Heart left ventricle (tissue), 16 donors: ENCODE measurements around the gene YPEL3. TPM values are rescaled to one million over a fixed set of nuclear protein-coding genes. Genes with fewer than 3 reads are reported as not detected.

Experiments used
- ATAC-seq, 4 donors: fragments of 200-7000 bp; cut with Tn5 transposase; one replicate each; pipeline ENCODE4 v1.9.1; 2020 to 2022; ENCODE audit warnings: moderate library complexity in 4 of 4, mild to moderate bottlenecking in 3 of 4, moderate number of reproducible peaks in 1 of 4
- DNase-seq, 5 donors: peaks; one replicate each; pipeline ENCODE4 v3.0.0-alpha.2; 2020
- H3K27ac ChIP-seq, 12 donors: fragments of 200-600 bp; sonication (generic) in 4 of 12; one replicate each; pipeline versions ENCODE4 v1.5.0 to v1.8.0; 2016 to 2022; ENCODE audit warnings: mild to moderate bottlenecking in 2 of 12
- H3K27me3 ChIP-seq, 9 donors: fragments of 200-600 bp; sonication (generic) in 2 of 9; one replicate each; pipeline versions ENCODE4 v1.5.1 to v1.8.0; 2016 to 2022; ENCODE audit warnings: mild to moderate bottlenecking in 3 of 9
- H3K36me3 ChIP-seq, 9 donors: fragments of 200-600 bp; sonication (generic) in 2 of 9; one replicate each; pipeline versions ENCODE4 v1.5.0 to v1.8.0; 2018 to 2022; ENCODE audit warnings: mild to moderate bottlenecking in 2 of 9
- H3K4me1 ChIP-seq, 12 donors: fragments of 200-600 bp; sonication (generic) in 4 of 12; one replicate each; pipeline versions ENCODE4 v1.5.0 to v1.8.0; 2016 to 2022; ENCODE audit warnings: mild to moderate bottlenecking in 3 of 12
- H3K4me3 ChIP-seq, 12 donors: fragments of 200-600 bp; sonication (generic) in 4 of 12; one replicate each; pipeline versions ENCODE4 v1.5.0 to v1.8.0; 2017 to 2022; ENCODE audit warnings: mild to moderate bottlenecking in 9 of 12, moderate library complexity in 4 of 12
- H3K9me3 ChIP-seq, 12 donors: fragments of 200-600 bp; sonication (generic) in 4 of 12; one replicate each; pipeline versions ENCODE4 v1.5.0 to v1.8.0; 2016 to 2022; ENCODE audit warnings: mild to moderate bottlenecking in 1 of 12
- CTCF ChIP-seq, 12 donors: fragments of 200-600 bp; sonication (generic) in 4 of 12; IDR thresholded peaks; one replicate each; pipeline versions ENCODE4 v1.5.0 to v1.8.0; 2018 to 2022; ENCODE audit warnings: antibody characterized with exemption in 12 of 12, mild to moderate bottlenecking in 5 of 12
- POLR2A ChIP-seq, 2 donors: fragments of 450-650 bp; IDR thresholded peaks; one replicate each; pipeline ENCODE4 v1.6.1; 2017; ENCODE audit warnings: antibody characterized with exemption in 2 of 2, mild to moderate bottlenecking in 2 of 2, moderate library complexity in 2 of 2
- WGBS, 4 donors: extraction: QIAGEN DNeasy Blood & Tissue Kit in 2 of 4; methylation state at CpG; one replicate each; pipeline versions ENCODE4 v1.1.5 to v1.1.7; 2013 to 2018; 5-methylcytosine and 5-hydroxymethylcytosine counted together
- intact Hi-C, 10 donors: fragments of 100-400 bp; cut with DNase I; formaldehyde crosslinking; loops; one replicate each; pipeline versions ENCODE4 v1.11.1 to v1.14.2; 2022
- polyA plus RNA-seq, 2 donors: library from polyadenylated mRNA; stranded (reverse); fragments of 200-250 nt; gene quantifications; one replicate each; pipeline ENCODE4 v1.2.3, GENCODE V29; 2013
- total RNA-seq, 9 donors: library from RNA; depleted of rRNA in 2 of 9; stranded (reverse); fragments of >200 nt in 2 of 9; fragmentation: NEBNext Ultra II Directional in 3 of 9; extraction: Animal tissue kit (Norgen Biotek cat#: 25700) in 3 of 9; gene quantifications; one replicate each; pipeline versions ENCODE4 v1.1.0 to v1.2.4, GENCODE V29; 2016 to 2023
- donor health status: ischemic (EF 13 %, LVEDD 7.1; RV severe dilation, severe dysfunction).
- donor health status: healthy with polysubstance abuse.
- donor health status: DM: no; HTN: yes; CAD: no.
- donor health status: DM: no; HTN: no; CAD: no.
- donor health status: ischemic (EF 25% LVEDD 6.9; RV normal size, moderate dysfunction).
- donor health status: ischemic (EF 25% LVEDD 5.7; RV mildly dilated, moderate dysfunction).
- donor health status: healthy.
- donor health status: DM: yes; HTN: yes; CAD: no.
- donor health status: ischemic (EF 35%, LVEDD 5.7; RV mildly dilated, moderate dysfunction).
- donor health status: nonischemic (EF 11% LVEDD 7.7; RV severe dilation, severe dysfunction).
- donor health status: DM: yes; HTN: yes; CAD: no.
- donor health status: PGD.
- donor health status: ischemic (EF 29% LVEDD 5.4; RV normal size, mild dysfunction).
- donor health status: nonischemic (EF 23%, LVEDD 6.1; RV moderate dilation, normal function).

YPEL3 gene
- total and polyA plus RNA-seq, 11 donors, result 34.8 to 248 (median 50.3) TPM

DNA sequence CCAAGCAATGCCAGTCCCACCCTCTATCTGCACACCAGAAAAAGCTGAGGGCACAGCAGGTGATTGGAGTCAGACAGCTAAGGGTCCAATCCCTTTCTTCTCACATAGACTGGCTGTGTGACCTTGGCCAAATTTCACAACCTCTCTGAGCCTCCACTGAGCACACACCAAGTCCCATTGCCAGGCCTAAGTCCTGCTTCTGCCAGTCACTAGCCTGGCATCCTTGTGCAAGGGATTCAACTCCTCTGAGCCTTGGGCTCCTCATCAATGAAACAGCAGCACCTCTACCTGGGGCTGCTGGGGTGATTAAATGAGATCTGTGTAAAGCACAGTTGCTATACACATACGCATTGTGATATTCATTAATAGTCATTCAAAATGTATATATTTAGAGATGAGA, 49.4 kb downstream of the YPEL3 start:
- DNase-seq, result no peak
- H3K4me1 ChIP-seq, result no peaks in the 10 kb centered on the region
- 87 to 91% (median 89%) methylated on average over 1 of the region's 1 CpG for WGBS, 4 donors
- H3K27ac ChIP-seq, result no peak overlapping the region
- no peaks in the 10 kb centered on the region for H3K27me3 ChIP-seq
- intact Hi-C loops, result no loop called here
- no peaks in the 10 kb centered on the region for H3K36me3 ChIP-seq
- ATAC-seq, result no peak
- no peak for TF ChIP-seq POLR2A (IDR thresholded peaks at IDR 0.05)
- no peak for TF ChIP-seq CTCF (IDR thresholded peaks at IDR 0.05)
- no peaks in the 10 kb centered on the region for H3K9me3 ChIP-seq
- H3K4me3 ChIP-seq, result no peak overlapping the region

DNA sequence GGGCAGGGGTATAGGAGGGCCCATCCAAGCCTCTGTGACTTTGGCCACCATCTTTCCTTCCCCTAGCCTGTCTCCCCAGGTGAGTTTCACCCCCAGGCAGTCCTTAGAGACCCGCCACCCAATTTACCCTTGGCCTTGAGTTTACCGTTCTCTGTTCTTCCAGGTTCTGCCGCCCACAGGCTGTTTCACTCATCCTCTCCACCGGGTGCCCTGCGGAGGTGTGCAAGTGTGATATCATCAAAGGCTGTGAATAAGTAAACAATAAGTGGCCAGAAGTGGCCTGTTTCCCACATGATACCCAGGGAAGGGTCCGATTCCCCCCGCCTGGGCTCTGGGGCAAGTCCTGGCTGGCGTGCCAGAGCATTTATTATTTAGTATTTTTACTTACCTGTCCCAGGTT, 49.8 kb downstream of the YPEL3 start:
- 72 to 81% (median 78%) methylated on average over 8 of the region's 8 CpGs for WGBS, 4 donors

More for the DNA sequence above, 49.8 kb downstream of the YPEL3 start:
- H3K9me3 ChIP-seq, result no peaks in the 10 kb centered on the region
- TF ChIP-seq POLR2A (IDR thresholded peaks at IDR 0.05), result no peak
- TF ChIP-seq CTCF (IDR thresholded peaks at IDR 0.05), result no peak
- no peak overlapping the region for H3K27ac ChIP-seq
- DNase-seq (no peak), ATAC-seq (peak in 1 of 4 donors; percentile 41)
- H3K4me3 ChIP-seq, result no peak overlapping the region
- no peaks in the 10 kb centered on the region for H3K4me1 ChIP-seq
- H3K36me3 ChIP-seq, result no peaks in the 10 kb centered on the region
- H3K27me3 ChIP-seq, result no peaks in the 10 kb centered on the region
- intact Hi-C loops, result no loop called here

Other genes starting within 250 kb of the YPEL3 start
- 100 to 1,000 TPM in 2 of 9 donors, 10 to 100 TPM in 7; 57.5 to 143 (median 76.3) TPM for gene CDIPT, start 233.0 kb downstream of the YPEL3 start, total RNA-seq
- 100 to 1,000 TPM in 1 of 2 donors, 10 to 100 TPM in 1; 64.2 to 106 TPM for gene CDIPT, start 233.0 kb downstream of the YPEL3 start, polyA plus RNA-seq
- 1 to 10 TPM in 5 of 9 donors, under 1 TPM in 3, not detected in 1; 0.16 to 8.9 (median 1.4) TPM for gene SEZ6L2, start 196.7 kb downstream of the YPEL3 start, total RNA-seq
- under 1 TPM; 0.15 to 0.51 TPM for gene SEZ6L2, start 196.7 kb downstream of the YPEL3 start, polyA plus RNA-seq
- 1 to 10 TPM in 2 of 9 donors, under 1 TPM in 4, not detected in 3; 0.20 to 5.3 (median 0.65) TPM for gene ASPHD1, start 195.7 kb downstream of the YPEL3 start, total RNA-seq
- under 1 TPM in 1 of 2 donors, not detected in 1; 0.54 TPM for gene ASPHD1, start 195.7 kb downstream of the YPEL3 start, polyA plus RNA-seq
- 1 to 10 TPM; 3.6 to 9.1 (median 7.2) TPM for gene KCTD13, start 170.0 kb downstream of the YPEL3 start, total RNA-seq
- gene KCTD13, start 170.0 kb downstream of the YPEL3 start, polyA plus RNA-seq, result 1 to 10 TPM; 3.6 to 5.0 TPM
- 100 to 1,000 TPM in 2 of 9 donors, 10 to 100 TPM in 7; 58.9 to 121 (median 69.8) TPM for gene TMEM219, start 134.1 kb downstream of the YPEL3 start, total RNA-seq
- gene TMEM219, start 134.1 kb downstream of the YPEL3 start, polyA plus RNA-seq, result 10 to 100 TPM; 66.6 to 72.3 TPM
- gene TAOK2, start 122.3 kb downstream of the YPEL3 start, total RNA-seq, result 10 to 100 TPM; 29.5 to 47.9 (median 35.1) TPM
- 10 to 100 TPM; 36.3 to 37.8 TPM for gene TAOK2, start 122.3 kb downstream of the YPEL3 start, polyA plus RNA-seq
- gene HIRIP3, start 100.6 kb downstream of the YPEL3 start, total RNA-seq, result 10 to 100 TPM; 13.3 to 21.9 (median 17.5) TPM
- 10 to 100 TPM; 20.1 to 27.4 TPM for gene HIRIP3, start 100.6 kb downstream of the YPEL3 start, polyA plus RNA-seq
- gene INO80E, start 100.0 kb downstream of the YPEL3 start, total RNA-seq, result 10 to 100 TPM; 27.6 to 65.4 (median 32.6) TPM
- 10 to 100 TPM; 60.9 to 71.5 TPM for gene INO80E, start 100.0 kb downstream of the YPEL3 start, polyA plus RNA-seq
- 1 to 10 TPM in 1 of 9 donors, under 1 TPM in 4, not detected in 4; 0.09 to 1.4 (median 0.91) TPM for gene DOC2A, start 85.2 kb downstream of the YPEL3 start, total RNA-seq
- under 1 TPM; 0.22 to 0.88 TPM for gene DOC2A, start 85.2 kb downstream of the YPEL3 start, polyA plus RNA-seq
- not detected for gene C16orf92, start 73.0 kb downstream of the YPEL3 start, total RNA-seq
- gene C16orf92, start 73.0 kb downstream of the YPEL3 start, polyA plus RNA-seq, result not detected
- not detected for gene TLCD3B, start 64.9 kb downstream of the YPEL3 start, total RNA-seq
- not detected for gene TLCD3B, start 64.9 kb downstream of the YPEL3 start, polyA plus RNA-seq
- gene ALDOA, start 30.5 kb downstream of the YPEL3 start, total RNA-seq, result 1,000 to 10,000 TPM; 2,644 to 5,076 (median 3,574) TPM
- gene ALDOA, start 30.5 kb downstream of the YPEL3 start, polyA plus RNA-seq, result 1,000 to 10,000 TPM; 2,585 to 3,542 TPM
- 10 to 100 TPM; 29.9 to 65.9 (median 41.1) TPM for gene PPP4C, start 20.2 kb downstream of the YPEL3 start, total RNA-seq
- 10 to 100 TPM; 43.5 to 89.0 TPM for gene PPP4C, start 20.2 kb downstream of the YPEL3 start, polyA plus RNA-seq
- gene TBX6, start 4.3 kb downstream of the YPEL3 start, total RNA-seq, result under 1 TPM in 8 of 9 donors, not detected in 1; 0.39 to 0.95 (median 0.72) TPM
- under 1 TPM; 0.26 to 0.84 TPM for gene TBX6, start 4.3 kb downstream of the YPEL3 start, polyA plus RNA-seq
- 1 to 10 TPM in 7 of 9 donors, under 1 TPM in 2; 0.36 to 5.3 (median 2.2) TPM for gene GDPD3, start 17.3 kb upstream of the YPEL3 start, total RNA-seq
- gene GDPD3, start 17.3 kb upstream of the YPEL3 start, polyA plus RNA-seq, result 1 to 10 TPM; 1.1 to 2.0 TPM
- gene MAPK3, start 27.0 kb upstream of the YPEL3 start, total RNA-seq, result 10 to 100 TPM; 32.9 to 79.4 (median 50.2) TPM
- 10 to 100 TPM; 49.4 to 61.3 TPM for gene MAPK3, start 27.0 kb upstream of the YPEL3 start, polyA plus RNA-seq
- 100 to 1,000 TPM in 1 of 9 donors, 10 to 100 TPM in 3, 1 to 10 TPM in 5; 4.3 to 102 (median 8.5) TPM for gene CORO1A, start 87.4 kb upstream of the YPEL3 start, total RNA-seq
- gene CORO1A, start 87.4 kb upstream of the YPEL3 start, polyA plus RNA-seq, result 10 to 100 TPM in 1 of 2 donors, 1 to 10 TPM in 1; 6.4 to 16.8 TPM
- 100 to 1,000 TPM in 2 of 9 donors, 10 to 100 TPM in 7; 41.6 to 129 (median 58.2) TPM for gene BOLA2B, start 97.5 kb upstream of the YPEL3 start, total RNA-seq
- 100 to 1,000 TPM; 140 to 204 TPM for gene BOLA2B, start 97.5 kb upstream of the YPEL3 start, polyA plus RNA-seq
- gene SLX1A, start 97.7 kb upstream of the YPEL3 start, total RNA-seq, result 10 to 100 TPM in 7 of 9 donors, 1 to 10 TPM in 2; 8.2 to 32.2 (median 26.0) TPM
- 10 to 100 TPM; 19.2 to 25.6 TPM for gene SLX1A, start 97.7 kb upstream of the YPEL3 start, polyA plus RNA-seq
- 10 to 100 TPM in 3 of 9 donors, 1 to 10 TPM in 6; 1.2 to 14.9 (median 9.7) TPM for gene SULT1A3, start 103.0 kb upstream of the YPEL3 start, total RNA-seq
- gene SULT1A3, start 103.0 kb upstream of the YPEL3 start, polyA plus RNA-seq, result 10 to 100 TPM in 1 of 2 donors, 1 to 10 TPM in 1; 5.2 to 10.8 TPM
- gene NPIPB13, start 152.3 kb upstream of the YPEL3 start, total RNA-seq, result 10 to 100 TPM in 1 of 9 donors, 1 to 10 TPM in 6, under 1 TPM in 2; 0.63 to 12.3 (median 3.9) TPM
- gene NPIPB13, start 152.3 kb upstream of the YPEL3 start, polyA plus RNA-seq, result 1 to 10 TPM; 1.9 to 3.5 TPM